Suppressor macrophage (primary cell): ENCODE data around the gene PAFAH2.

Source experiments
- DNase-seq, 4 experiments: peaks; one replicate each; pipeline ENCODE4 v3.0.0-alpha.2; 2020 to 2022
- total RNA-seq, 17 experiments: gene quantifications; one replicate each; lab custom pipeline; 2026; ENCODE audit warnings: mixed read lengths in 6 of 17, inconsistent platforms in 3 of 17; lab: John Stamatoyannopoulos, UW

PAFAH2 gene
- total RNA-seq: 10.2 to 46.6 (median 33.4) reads per million in 17 experiments

DNA sequence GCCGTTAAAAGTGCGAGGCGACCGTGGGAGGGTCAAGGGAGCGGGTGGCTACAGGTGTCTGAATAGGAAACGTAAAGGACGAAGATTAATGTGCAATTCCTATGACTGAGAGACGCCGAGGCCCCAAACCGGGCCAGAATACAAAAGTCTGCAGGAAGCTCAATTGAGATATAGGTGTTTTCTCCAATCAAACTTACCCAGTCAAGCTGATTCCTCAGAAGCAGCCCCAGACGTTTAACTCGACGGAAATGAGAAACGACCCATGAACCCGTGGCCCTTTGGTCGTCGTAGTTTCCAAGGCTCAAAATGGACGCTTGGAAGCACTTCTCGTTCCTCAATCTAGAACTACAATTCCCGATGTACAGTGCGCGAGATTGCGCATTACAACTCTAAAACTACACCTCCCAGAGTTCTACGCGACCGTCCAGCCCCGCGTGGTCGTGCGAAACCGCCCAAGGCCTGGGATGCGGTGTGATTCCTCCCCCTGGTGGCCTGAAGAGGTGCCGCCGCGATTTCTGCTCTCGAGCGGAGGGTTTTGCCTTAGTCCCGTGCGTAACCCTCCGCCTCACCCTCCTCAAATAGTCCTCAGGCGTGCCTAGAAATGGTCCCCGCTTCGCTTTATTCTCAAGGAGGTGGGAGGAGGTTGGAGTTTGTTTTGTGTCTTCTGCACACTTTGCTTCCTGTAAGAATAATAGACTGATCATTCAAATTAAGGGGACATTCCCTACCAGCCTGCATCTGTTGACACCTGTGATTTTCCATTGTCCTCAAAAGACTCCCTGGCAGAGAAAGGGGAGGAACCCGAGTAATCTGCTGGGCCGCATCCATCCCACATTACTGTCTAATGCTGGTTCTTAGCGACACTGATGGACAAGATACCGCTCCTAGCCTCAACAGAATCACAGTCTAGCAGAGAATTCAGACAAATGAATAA, at the start of gene PAFAH2:
TSS of gene PAFAH2 (minus strand) at position 236 of the 934 bp plus-strand sequence. CDS start 7,247 bp downstream, outside the sequence.
- DNase-seq: peak; percentile 99 to 100 (median 99)

DNA sequence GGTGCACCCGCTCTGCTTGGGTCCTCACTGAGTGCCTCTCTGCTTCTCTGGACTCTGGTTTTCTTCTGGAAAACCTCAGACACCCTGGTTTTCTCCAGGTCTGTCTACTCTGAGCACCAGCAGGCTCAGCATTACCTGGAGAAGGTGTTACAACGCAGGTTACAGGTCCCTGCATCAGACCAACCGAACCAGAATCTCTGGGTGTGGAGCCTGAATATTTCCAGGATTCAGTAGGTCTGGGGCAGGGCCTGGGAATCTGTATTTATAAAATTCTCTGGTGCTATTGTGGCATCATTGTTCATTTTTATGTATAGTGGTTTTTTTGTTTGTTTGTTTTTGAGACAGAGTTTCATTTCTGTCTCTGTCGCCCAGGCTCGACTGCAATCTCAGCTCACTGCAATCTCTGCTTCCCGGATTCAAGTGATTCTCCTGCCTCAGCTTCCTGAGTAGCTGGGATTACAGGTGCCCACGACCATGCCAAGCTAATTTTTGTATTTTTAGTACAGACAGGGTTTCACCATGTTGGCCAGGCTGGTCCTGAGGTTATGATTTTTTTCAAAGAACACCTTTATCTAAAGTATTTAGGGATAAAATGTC, 49.5 kb upstream of the PAFAH2 start:
- no peak for DNase-seq

DNA sequence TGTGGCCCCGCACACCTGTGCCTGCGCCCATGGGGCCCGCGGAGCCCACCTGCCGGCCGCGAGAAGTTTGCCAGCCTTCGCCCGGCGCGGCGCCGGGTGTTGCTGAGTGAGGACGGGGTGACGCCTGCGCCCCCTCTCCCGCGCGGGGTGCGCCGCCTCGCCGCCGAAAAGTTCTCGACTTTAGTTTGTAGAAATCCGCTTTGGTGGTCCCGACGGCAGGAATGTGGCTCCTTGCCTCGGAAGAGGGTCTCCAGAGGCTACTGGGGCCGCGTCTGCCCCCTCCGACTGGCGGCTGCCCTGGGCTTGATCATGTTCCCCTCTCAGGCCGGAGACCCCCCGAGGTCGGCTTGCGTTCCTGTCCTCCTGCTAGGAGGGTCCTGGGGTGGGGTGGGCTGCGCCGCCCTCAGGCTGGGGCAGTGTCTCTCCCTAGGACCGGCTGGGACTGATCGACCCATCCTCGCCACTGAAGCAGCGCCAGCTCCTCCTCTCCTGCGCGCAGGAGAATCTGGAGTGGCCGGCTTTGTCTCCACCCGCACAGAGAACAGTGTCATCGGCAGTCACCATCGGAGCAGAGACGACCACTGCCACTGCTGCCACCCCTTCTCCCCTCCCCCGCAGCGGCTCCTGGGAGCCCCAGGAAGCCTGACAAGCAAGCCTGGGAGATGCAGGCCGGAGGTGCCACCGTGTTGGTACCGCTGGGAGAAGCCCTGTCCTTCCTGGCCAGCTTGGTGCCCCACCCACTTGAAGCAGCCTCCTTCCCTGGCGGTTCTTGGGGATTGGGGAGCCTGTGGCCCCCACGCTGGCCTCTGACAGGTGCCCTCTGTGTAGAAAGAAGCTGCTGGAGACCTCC, 48.6 kb upstream of the PAFAH2 start:
- no peak for DNase-seq

DNA sequence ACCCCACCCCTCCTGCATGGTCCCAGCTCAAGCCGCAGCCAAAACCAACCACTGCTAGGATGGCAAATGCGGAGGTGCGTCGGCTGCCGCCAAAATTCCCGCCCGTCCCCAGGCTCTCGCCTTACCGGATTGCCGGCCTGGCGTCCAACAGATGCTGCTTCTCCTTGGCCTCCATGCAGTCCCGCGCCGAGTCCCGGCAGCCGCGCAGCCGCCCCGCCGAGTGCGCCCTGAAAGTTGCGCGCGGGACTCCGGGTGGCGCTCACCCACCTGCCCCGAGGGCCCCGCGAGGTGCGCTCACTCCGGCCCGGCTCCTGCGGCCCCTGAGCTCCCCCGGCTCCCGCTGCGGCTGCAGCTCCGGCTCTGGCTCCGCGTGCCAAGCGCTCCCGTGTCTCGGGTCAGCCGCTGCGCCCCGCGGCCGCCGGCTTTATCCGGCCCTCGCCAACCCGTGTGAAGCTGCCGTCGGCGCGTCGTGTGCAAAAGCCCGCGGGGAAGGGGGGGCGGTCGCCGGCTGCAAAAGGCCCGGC, 47.9 kb upstream of the PAFAH2 start, which contains the start of gene SLC30A2:
TSS of gene SLC30A2 (minus strand) at position 397 of the 524 bp plus-strand sequence. CDS start at position 175, 222 bp downstream.
- peak in 1 of 4 experiments; percentile 26 for DNase-seq

DNA sequence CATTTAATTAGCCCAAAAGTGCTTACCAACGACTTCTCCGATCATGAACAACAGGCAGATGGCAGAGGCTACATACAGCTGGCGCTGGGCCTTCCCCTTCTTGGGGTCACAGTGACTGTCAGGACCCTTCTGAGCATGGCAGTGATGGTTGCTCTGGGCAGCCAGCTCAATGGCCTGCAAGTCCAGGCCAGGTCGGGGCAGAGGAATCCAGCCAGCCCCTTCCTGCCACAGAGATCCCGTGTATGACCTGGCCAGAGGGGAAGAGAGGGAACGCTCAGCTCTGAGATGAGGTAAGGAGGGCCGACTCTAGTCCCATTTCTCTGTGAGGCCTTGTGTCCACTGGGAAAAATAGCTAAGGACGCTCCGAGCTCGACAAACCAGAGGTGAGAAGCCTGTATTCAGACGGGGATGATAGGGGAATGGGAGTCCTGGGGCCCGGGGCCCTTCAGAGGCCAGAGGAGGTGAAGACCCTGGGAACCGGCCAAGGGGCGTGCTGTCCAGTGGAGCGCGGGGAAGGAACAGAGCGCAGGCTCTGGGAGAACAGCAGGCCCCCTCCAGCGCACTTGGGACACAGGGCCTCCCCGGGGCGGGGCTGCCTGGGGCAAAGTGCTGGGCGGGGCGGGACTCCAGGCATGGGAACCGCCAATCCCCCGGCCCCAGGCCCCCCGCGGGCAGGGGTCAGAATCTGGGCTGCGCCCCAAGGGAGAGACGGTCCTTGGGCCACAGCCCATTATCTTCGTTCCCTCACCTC, 47.3 kb upstream of the PAFAH2 start:
- DNase-seq: no peak

DNA sequence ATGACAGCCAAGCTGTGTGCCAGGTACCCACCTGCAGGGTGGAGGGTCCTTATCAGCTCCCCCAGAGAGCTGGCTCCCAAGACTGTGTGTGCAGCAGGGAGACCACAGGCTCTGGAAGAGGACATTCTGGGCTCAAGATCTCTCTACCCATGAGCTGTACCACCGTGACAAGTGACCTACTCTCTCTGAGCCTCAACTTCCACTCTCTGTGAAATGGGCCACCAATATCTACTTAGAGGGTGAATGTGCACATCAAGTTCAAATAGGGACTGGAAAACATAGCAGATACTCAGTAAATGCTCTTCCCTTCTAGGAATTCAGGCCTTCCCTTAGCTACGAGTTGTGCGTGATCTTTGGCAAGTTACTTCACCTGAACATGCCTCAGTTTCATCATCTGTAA, 46.6 kb upstream of the PAFAH2 start:
- no peak for DNase-seq

DNA sequence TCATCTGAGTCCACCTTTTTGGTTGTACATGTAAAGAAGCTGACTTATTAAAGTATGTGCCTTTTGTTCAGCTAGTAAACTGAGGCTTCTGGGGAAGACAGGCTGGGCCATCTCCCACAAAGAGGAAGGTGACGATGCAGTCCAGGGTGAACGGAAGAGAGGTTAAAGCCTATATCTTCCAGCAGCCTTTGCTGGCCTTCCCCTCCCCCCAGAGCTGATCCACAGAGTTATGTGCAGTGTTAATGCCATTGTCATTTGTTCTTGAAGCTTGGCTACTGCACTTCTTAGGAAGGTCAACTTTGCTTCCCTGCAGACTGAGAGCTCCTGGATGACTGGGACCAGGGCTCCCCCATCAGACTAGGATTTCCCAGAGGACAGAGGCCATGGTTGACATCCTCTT, 45.9 kb upstream of the PAFAH2 start:
- DNase-seq: no peak

DNA sequence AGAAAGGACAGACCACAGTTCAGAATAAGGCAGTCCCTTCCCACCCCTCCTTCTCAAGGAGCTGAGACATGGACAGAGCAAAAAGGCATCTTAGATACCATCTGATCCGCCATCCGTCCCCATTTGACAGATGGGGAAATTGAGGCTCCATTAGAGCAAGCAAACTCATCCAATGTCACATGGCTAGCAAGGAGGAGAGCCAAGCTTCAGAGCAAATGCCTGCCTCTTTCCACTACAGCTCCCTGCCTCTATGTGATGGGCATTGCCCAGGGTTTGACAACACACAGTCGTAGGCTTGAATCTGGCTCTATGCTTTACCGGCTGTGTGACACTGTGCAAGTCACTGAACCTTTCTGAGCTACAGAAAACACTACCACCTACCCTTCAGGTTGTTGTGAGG, 44.1 kb upstream of the PAFAH2 start:
- no peak for DNase-seq

DNA sequence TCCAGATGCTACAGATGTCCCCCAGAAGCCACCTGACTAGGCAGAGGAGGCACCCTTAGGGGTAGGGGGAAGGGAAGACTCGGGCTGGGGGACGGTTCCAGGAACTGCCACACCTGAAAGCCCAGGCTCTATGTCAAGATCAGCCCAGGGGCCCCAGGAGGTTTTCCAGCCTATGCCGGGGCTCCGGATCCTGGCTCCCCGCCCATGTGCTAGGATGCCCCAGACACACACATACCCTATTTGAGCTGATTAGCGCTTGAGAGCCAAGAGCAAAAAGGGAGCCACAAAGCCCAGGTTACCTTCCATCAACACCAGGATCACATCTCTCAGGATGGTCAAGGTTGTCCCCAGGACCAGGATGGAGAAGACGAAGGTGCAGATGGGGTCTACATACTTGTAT, 43.5 kb upstream of the PAFAH2 start:
- DNase-seq: no peak

DNA sequence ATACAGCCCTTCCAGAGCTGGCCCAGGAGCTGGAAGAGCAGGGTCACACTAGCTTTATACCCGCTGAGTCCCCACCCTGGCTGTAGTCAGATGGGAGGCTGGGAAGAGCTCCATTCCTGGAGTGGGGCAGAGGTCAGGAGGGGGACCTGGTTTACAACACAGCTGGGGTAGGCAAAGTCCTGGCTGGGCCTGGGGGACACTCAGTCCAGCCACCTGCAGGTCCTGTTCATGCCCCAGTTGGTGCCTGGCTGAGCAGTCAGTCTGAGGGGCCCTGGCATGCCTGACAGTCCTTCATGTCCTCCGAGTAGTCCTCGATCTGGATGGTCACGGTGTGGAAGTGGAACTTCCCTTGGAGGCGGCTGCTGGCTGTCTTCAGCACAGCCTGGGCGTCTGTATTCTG, 41.0 kb upstream of the PAFAH2 start:
- DNase-seq: no peak

DNA sequence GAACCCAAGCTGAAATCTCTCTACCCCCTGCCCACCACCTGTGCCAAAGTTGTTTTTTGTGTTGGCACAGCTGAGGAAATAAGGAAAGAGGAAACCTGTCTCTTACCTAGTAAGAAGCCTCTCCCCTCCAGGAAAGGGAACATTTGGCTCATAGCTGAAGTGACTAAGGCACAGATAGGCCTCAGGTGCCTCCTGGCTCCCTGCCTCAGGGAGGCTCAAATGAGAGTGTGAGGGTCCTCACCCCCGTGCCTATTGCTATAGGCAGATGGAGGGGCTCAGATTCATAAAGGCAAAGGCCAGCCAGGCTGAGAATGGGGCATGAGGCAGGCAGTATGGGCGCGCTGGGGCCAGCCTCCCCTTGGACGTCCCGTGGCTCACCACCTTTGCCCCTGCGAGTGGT, 40.6 kb upstream of the PAFAH2 start:
- no peak for DNase-seq

DNA sequence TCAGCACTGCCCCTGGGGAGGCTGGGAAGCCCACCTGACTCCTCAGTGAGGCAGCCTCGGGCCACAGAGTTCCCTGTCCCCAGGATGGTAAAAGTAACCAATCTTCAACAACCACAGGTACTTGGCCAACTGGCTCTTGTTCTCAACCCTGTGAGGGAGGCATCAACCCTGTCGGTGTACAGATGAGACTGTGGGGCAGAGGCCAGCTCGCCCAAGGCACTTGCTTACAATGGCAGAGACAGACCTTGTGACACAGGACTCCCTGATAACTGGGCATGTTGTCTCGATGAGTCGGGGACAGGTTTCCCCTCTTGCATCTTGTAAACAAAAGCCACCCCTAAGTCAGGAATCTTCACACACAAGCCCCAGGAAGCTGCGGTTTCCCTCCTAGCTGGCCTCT, 40.0 kb upstream of the PAFAH2 start:
- no peak for DNase-seq

DNA sequence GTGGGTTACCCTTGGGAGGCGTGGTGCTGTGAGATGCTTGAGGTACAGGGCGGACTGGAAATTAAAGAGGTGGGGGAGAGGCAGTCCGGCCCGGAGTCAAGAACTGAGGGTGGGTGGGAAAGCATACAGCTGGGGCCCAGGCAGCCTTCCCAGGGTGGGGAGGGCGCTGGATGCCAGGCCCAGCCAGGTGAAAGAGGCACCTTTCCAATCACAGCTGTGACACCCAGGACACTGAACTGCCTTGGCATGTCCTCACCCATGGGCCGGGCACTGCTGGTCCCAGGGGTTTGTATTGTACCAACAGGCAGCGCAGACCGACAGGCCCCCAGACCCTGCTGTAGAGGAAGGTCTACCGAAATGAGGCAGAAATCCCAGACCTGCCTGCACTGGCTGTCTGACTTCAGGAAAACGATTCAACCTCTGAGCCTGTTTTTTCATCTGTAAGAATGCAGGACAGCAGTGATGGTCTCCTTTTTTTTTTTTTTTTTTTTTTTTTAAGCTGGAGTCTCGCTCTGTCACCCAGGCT, 39.0 kb upstream of the PAFAH2 start:
- DNase-seq: no peak

DNA sequence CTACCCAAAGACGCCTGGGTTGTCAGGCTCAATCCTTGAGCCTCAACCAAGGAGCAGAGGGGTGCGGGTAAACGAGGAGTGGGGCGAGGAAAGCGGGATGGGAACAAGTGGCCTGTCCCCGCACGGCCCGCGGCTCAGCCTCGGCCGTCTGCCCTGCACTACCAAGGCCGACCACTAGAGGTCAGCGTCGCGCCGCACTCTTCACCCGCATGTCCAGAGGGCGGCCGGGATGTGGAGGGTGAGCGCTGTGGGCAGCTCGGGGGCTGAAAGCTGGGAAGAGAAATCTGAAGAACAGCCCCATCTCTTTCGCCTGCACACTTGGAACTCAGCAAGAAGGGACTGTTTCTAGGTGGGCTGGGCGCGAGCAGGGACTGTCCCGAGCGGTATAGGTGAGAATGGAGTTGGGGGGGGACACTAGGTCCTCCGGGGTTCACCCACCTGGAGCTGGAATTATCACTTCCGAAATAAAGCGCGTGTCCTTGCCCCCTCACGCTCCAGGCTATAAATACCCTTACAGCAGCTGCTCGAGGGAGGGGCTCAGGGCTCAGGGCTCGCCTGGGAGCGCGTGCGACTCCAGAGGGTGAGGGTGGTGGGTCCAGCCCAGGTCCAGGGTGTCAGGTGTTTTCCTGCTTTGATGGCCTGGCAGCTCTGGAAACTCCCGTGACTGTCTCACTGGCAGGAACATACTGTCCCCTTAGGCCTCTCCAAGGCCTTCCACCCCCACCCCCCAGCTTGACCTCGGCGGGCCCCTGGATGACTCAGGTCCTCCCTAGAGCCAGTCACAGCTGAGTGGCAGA, 38.3 kb upstream of the PAFAH2 start:
- DNase-seq: peak; percentile 77 to 91 (median 88)

DNA sequence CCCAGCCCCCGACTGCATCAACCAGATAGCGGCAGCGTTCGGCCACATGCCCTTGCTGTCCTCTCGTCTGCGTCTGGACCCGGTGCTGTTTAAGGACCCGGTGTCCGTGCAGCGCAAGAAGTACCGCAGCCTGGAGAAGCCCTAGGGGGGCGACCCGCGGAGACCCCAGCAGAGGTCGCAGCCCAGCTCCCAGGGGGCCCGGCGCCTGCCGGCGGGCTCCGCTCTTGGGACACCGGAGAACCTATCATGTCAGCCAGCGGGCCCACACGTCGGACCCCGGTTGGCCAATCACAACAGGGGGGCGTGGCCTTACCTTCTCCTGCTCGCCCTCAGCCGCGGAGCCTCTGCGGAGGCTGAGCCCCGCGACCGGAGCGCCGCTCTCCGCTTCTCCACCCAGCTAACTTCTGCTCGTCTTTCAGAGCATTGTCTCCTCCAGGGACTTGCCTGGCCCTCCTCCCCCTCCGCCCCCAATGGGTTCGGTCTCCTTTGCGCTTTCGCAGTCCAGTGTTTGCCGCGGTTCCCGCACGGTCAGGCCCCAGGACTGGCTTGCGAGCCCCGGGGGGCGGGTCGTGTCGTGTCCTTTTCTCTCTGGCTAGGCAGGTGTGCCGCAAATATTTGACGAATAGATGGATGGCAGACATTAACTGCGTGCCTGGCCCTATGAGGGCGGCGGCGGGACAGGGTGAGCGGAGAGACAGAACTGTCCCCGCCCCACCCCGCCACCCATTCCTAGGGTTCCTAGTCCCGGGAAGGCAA, 37.5 kb upstream of the PAFAH2 start:
- peak; percentile 92 to 97 (median 95) for DNase-seq

DNA sequence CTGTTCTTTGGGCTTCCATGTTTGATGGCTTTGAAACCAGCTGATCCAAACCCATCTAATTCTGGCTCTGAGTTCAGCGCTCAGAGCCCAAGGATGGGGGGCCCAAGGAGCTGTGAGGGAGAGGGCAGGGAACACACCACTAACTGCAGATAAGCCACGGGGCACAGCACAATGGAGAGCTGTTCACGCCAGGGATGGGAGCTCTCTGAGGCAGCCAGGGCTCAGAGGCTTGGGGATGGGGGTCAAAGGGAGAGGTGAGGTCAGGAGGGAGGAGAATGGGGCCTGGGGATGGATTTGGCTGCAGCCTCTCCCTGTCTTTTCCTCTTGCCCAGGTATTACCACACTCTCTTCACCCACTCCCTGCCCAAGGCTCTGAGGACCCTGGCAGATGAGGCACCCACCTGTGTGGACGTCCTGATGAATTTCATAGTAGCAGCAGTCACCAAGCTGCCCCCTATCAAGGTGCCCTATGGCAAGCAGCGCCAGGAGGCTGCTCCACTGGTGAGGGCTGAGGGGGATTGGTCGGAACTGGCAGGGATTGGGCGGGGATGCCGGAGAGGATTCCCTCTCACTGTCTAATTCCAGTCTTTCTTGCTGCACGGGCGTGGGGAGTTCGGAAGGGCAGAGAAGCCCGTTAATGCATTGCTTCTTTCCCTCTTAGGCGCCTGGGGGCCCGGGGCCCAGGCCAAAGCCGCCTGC, 36.8 kb upstream of the PAFAH2 start:
- DNase-seq: no peak

DNA sequence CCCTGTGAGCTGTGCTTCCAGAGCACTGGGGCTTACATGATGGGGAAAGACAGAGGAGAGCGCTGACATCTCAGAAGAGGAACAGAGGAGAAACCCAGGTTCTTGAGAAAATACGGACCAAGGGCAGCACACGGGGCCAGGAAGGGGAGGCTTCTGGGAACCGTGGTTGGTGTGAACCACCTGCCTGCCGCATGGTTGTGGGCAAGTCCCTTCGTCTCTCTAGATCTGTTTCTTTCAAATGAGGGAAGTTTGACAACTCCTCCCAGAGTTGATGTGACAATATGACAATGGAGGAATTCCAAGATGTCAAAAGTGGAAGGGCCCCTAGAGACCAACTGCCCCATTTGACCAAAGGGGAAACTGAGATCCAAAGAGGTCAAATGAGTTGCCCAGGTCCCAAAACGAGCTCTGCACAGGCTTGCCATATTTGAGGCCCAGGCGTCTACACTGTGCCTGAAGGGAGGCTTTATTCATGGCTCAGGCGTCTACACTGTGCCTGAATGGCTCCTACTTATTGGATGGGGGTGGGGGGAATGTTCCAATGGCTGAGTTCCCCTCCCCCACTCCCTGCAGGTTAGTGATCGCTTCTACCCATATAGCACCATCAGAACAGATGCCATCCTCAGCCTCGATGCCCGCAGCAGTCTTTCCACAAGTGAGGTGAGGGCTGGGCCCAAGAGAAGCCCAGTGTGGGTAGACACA, 34.9 kb upstream of the PAFAH2 start:
- DNase-seq: no peak

DNA sequence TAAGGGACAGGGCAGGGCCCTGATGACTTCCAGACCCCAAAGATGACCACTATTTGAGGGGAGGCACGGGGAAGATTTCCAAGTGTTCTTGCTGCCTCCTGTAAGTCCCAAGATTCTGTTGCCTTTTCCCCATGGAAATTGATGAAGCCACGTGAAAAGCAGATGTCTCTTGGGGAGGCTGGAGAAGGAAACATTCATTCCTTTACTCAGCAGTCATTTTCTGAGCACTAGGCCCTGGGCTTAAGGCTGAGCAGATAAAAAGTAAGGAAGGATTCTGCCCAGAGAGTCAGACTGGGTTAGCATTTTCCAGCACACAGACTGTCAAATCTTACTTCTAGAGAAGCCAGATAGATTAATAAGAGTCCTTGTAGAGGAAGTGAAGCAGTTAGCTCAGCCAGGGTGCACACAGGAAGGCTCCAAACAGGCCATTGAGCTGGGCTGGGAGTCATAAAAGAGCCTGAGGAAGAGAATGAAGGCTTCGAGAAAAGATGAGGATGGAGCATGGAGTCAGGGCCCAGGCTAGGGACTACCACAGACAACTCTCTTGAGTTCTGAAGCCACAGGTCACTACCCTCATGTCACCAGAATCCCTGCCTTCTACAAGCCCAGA, 33.9 kb upstream of the PAFAH2 start:
- DNase-seq: no peak
